Measurements from ENCODE around the gene STARD3. TPM values are rescaled to one million over a fixed set of nuclear protein-coding genes. Genes with fewer than 3 reads are reported as not detected.

The STARD3 gene
- total RNA-seq, 2 donors from 2014 or later, result 52.5 to 202 TPM

GRCh38 chr17:39633570-39634183 lies 3.3 kb upstream of the STARD3 start:
- Histone ChIP-seq H3K4me3 (no peak overlapping the region), H3K27ac (peak overlapping the region; percentile 68 to 72), H3K9me3 (no peaks in the 10 kb centered on the region), H3K4me1 (replicated peaks) (peaks cover 33% of the 10 kb centered on the region), H3K36me3 (no peaks in the 10 kb centered on the region), H3K27me3 (replicated peaks; ENCODE audit: insufficient read depth) (no peaks in the 10 kb centered on the region)
- intact Hi-C loops (cut with DNase I), result no loop called here
- no peak for DNase-seq (ENCODE audit: low spot score)
- TF ChIP-seq POLR2AphosphoS5 (IDR thresholded peaks at IDR 0.05), result no peak
- TF ChIP-seq POLR2A (IDR thresholded peaks at IDR 0.05), result no peak
- TF ChIP-seq CTCF (IDR thresholded peaks at IDR 0.05), result no peak
- 70% methylated on average over 8 of the region's 8 CpGs for WGBS

- intact Hi-C loops (cut with DNase I), result no loop called here
- Histone ChIP-seq H3K4me3 (no peak overlapping the region), H3K4me1 (replicated peaks) (peaks cover 33% of the 10 kb centered on the region), H3K27ac (peak overlapping the region; percentile 68 to 72), H3K36me3 (no peaks in the 10 kb centered on the region), H3K9me3 (no peaks in the 10 kb centered on the region), H3K27me3 (replicated peaks; ENCODE audit: insufficient read depth) (no peaks in the 10 kb centered on the region)
- DNase-seq (ENCODE audit: low spot score), result no peak
- TF ChIP-seq POLR2AphosphoS5 (IDR thresholded peaks at IDR 0.05) (no peak), CTCF (IDR thresholded peaks at IDR 0.05) (peak; percentile 39 to 77 (median 68)), POLR2A (IDR thresholded peaks at IDR 0.05) (no peak)
- 50% methylated on average over 2 of the region's 2 CpGs for WGBS
Measured at GRCh38 chr17:39634384-39634871, 2.5 kb upstream of the STARD3 start.

GRCh38 chr17:39635614-39636176 lies 1.2 kb upstream of the STARD3 start:
- no peaks in the 10 kb centered on the region for H3K27me3 ChIP-seq (replicated peaks; ENCODE audit: insufficient read depth)
- no peak for TF ChIP-seq CTCF (IDR thresholded peaks at IDR 0.05)
- TF ChIP-seq POLR2A (IDR thresholded peaks at IDR 0.05), result no peak
- TF ChIP-seq POLR2AphosphoS5 (IDR thresholded peaks at IDR 0.05), result no peak
- H3K4me1 ChIP-seq (replicated peaks), result peaks cover 33% of the 10 kb centered on the region
- no peak overlapping the region for H3K4me3 ChIP-seq
- intact Hi-C loops (cut with DNase I), result loop anchor here (5.0 kb wide), 1 partner anchor 42 kb away; no protein-coding TSS in a partner anchor
- no peak for DNase-seq (ENCODE audit: low spot score)
- WGBS, result 90% methylated on average over 8 of the region's 8 CpGs
- no peaks in the 10 kb centered on the region for H3K36me3 ChIP-seq
- no peaks in the 10 kb centered on the region for H3K9me3 ChIP-seq
- H3K27ac ChIP-seq, result peak overlapping the region; percentile 76 to 87

- DNase-seq (ENCODE audit: low spot score), result no peak
- Histone ChIP-seq H3K4me1 (replicated peaks) (peaks cover 32% of the 10 kb centered on the region), H3K4me3 (peak overlapping the region; percentile 62 to 66), H3K27me3 (replicated peaks; ENCODE audit: insufficient read depth) (no peaks in the 10 kb centered on the region), H3K36me3 (no peaks in the 10 kb centered on the region), H3K9me3 (no peaks in the 10 kb centered on the region), H3K27ac (peak overlapping the region; percentile 76 to 87)
- intact Hi-C loops (cut with DNase I), result loop anchor here (5.0 kb wide), 1 partner anchor 41 kb away; no protein-coding TSS in a partner anchor
- 16% methylated on average over 6 of the region's 6 CpGs for WGBS
- TF ChIP-seq POLR2A (IDR thresholded peaks at IDR 0.05), result no peak
- TF ChIP-seq CTCF (IDR thresholded peaks at IDR 0.05), result no peak
Measured at GRCh38 chr17:39636587-39636926, 387 bp upstream of the STARD3 start.

GRCh38 chr17:39638317-39638716 lies 1.4 kb downstream of the STARD3 start:
- Histone ChIP-seq H3K4me3 (peak overlapping the region in 1 of 2 donors; percentile 66), H3K9me3 (no peaks in the 10 kb centered on the region), H3K27ac (no peak overlapping the region), H3K4me1 (replicated peaks) (peaks cover 19% of the 10 kb centered on the region), H3K27me3 (replicated peaks; ENCODE audit: insufficient read depth) (no peaks in the 10 kb centered on the region), H3K36me3 (no peaks in the 10 kb centered on the region)
- no peak for DNase-seq (ENCODE audit: low spot score)
- WGBS, result 90% methylated on average over 7 of the region's 7 CpGs
- TF ChIP-seq POLR2A (IDR thresholded peaks at IDR 0.05) (no peak), POLR2AphosphoS5 (IDR thresholded peaks at IDR 0.05) (no peak), CTCF (IDR thresholded peaks at IDR 0.05) (no peak)
- intact Hi-C loops (cut with DNase I), result loop anchor here (5.0 kb wide), 1 partner anchor 39 kb away; no protein-coding TSS in a partner anchor
